Iris pigment epithelial cell (primary cell): ENCODE measurements around the gene PRKACB.
"Not testable (repeated sequence)": the region's sequence is repeated elsewhere in the genome, so short reads cannot be mapped to it uniquely, and the experiment has no call there.

Experiments used
- DNase-seq: peaks from one replicate; pipeline ENCODE4 v3.0.0-alpha.2; 2011; ENCODE audit warnings: low read depth

PRKACB gene

GRCh38 chr1:84269306-84269705 is 125.2 kb downstream of the PRKACB start:
- DNase-seq: no peak

GRCh38 chr1:84271441-84272151 is 127.5 kb downstream of the PRKACB start:
- DNase-seq: peak; percentile 74

- DNase-seq: no peak
These were observed 128.3 kb downstream of the PRKACB start for GRCh38 chr1:84272401-84272800.

GRCh38 chr1:84277343-84278059 is 133.4 kb downstream of the PRKACB start:
- DNase-seq: no peak

- no peak for DNase-seq
These were observed 134.8 kb downstream of the PRKACB start for GRCh38 chr1:84278905-84279304.

GRCh38 chr1:84280912-84281311 is 136.8 kb downstream of the PRKACB start:
- DNase-seq: no peak

- no peak for DNase-seq
These were observed 138.8 kb downstream of the PRKACB start for GRCh38 chr1:84282780-84283333.

- DNase-seq: peak; percentile 39
These were observed 139.3 kb downstream of the PRKACB start for GRCh38 chr1:84283381-84283780.

- no peak for DNase-seq
These were observed 142.0 kb downstream of the PRKACB start for GRCh38 chr1:84286071-84286470.

GRCh38 chr1:84287389-84287788 is 143.3 kb downstream of the PRKACB start:
- DNase-seq: not testable (repeated sequence)
